WERI-Rb-1 (cell line): ENCODE data around the gene ADGRL3.
A peak's percentile ranks its signal among the peaks of the same experiment; 100 is the strongest.

Experiments
- DNase-seq: peaks from one replicate; pipeline ENCODE4 v3.0.0-alpha.2; 2020
- H3K27ac ChIP-seq: fragments of 250-450 bp; sonication (Bioruptor Pico); 2 replicates; pipeline ENCODE4 v1.5.1; 2020; ENCODE audit warnings: mild to moderate bottlenecking, moderate library complexity
- H3K27me3 ChIP-seq: fragments of 250-450 bp; sonication (Bioruptor Pico); 2 replicates; pipeline ENCODE4 v1.5.1; 2021; ENCODE audit warnings: mild to moderate bottlenecking, low read depth, moderate library complexity; ENCODE audit not compliant: insufficient read depth, severe bottlenecking
- H3K36me3 ChIP-seq: fragments of 250-450 bp; sonication (Bioruptor Pico); 2 replicates; pipeline ENCODE4 v1.5.1; 2020; ENCODE audit warnings: mild to moderate bottlenecking, moderate library complexity
- H3K4me3 ChIP-seq: 2 replicates; pipeline ENCODE4 v1.5.1; 2011; ENCODE audit warnings: low read depth, mild to moderate bottlenecking, control low read depth, low read length
- H3K9me3 ChIP-seq: fragments of 250-450 bp; sonication (Bioruptor Pico); 2 replicates; pipeline ENCODE4 v1.5.1; 2021; ENCODE audit warnings: mild to moderate bottlenecking, moderate library complexity; ENCODE audit not compliant: severe bottlenecking
- CTCF ChIP-seq: IDR thresholded peaks from 2 replicates; pipeline ENCODE4 v1.5.1; 2011; ENCODE audit warnings: low read depth, mild to moderate bottlenecking, control low read depth, inconsistent platforms, low read length

ADGRL3 gene

GRCh38 chr4:61521451-61521850, 321.3 kb downstream of the ADGRL3 start:
- no peak for DNase-seq
- no peak overlapping the region for H3K27ac ChIP-seq
- no peaks in the 10 kb centered on the region for H3K9me3 ChIP-seq
- H3K27me3 ChIP-seq, result no peaks in the 10 kb centered on the region
- no peak overlapping the region for H3K4me3 ChIP-seq
- no peaks in the 10 kb centered on the region for H3K36me3 ChIP-seq
- TF ChIP-seq CTCF, result no peak

GRCh38 chr4:61522312-61522711, 322.2 kb downstream of the ADGRL3 start:
- TF ChIP-seq CTCF, result no peak
- H3K4me3 ChIP-seq, result no peak overlapping the region
- no peak for DNase-seq
- no peaks in the 10 kb centered on the region for H3K27me3 ChIP-seq
- no peaks in the 10 kb centered on the region for H3K9me3 ChIP-seq
- H3K36me3 ChIP-seq, result no peaks in the 10 kb centered on the region
- H3K27ac ChIP-seq, result no peak overlapping the region

- Histone ChIP-seq H3K9me3 (no peaks in the 10 kb centered on the region), H3K4me3 (no peak overlapping the region), H3K36me3 (no peaks in the 10 kb centered on the region), H3K27me3 (no peaks in the 10 kb centered on the region), H3K27ac (no peak overlapping the region)
- no peak for TF ChIP-seq CTCF
- no peak for DNase-seq
These were observed 327.8 kb downstream of the ADGRL3 start for GRCh38 chr4:61527888-61528287.

- Histone ChIP-seq H3K4me3 (no peak overlapping the region), H3K27ac (no peak overlapping the region), H3K9me3 (no peaks in the 10 kb centered on the region), H3K36me3 (no peaks in the 10 kb centered on the region), H3K27me3 (no peaks in the 10 kb centered on the region)
- no peak for TF ChIP-seq CTCF
- DNase-seq, result no peak
These were observed 328.5 kb downstream of the ADGRL3 start for GRCh38 chr4:61528595-61528994.

GRCh38 chr4:61531188-61531587, 331.1 kb downstream of the ADGRL3 start:
- H3K27ac ChIP-seq, result no peak overlapping the region
- peak; percentile 25 for DNase-seq
- no peak overlapping the region for H3K4me3 ChIP-seq
- H3K36me3 ChIP-seq, result no peaks in the 10 kb centered on the region
- no peak for TF ChIP-seq CTCF
- H3K27me3 ChIP-seq, result no peaks in the 10 kb centered on the region
- H3K9me3 ChIP-seq, result no peaks in the 10 kb centered on the region

- no peak for TF ChIP-seq CTCF
- H3K27ac ChIP-seq, result no peak overlapping the region
- H3K36me3 ChIP-seq, result no peaks in the 10 kb centered on the region
- H3K4me3 ChIP-seq, result no peak overlapping the region
- DNase-seq, result no peak
- no peaks in the 10 kb centered on the region for H3K27me3 ChIP-seq
- H3K9me3 ChIP-seq, result no peaks in the 10 kb centered on the region
These were observed 332.3 kb downstream of the ADGRL3 start for GRCh38 chr4:61532336-61533000.
